ENCODE results near the gene ISYNA1. TPM values are rescaled to one million over a fixed set of nuclear protein-coding genes. Genes with fewer than 3 reads are reported as not detected.
"Not testable (repeated sequence)": the region's sequence is repeated elsewhere in the genome, so short reads cannot be mapped to it uniquely, and the experiment has no call there.

ISYNA1 gene
- total and polyA plus RNA-seq, 2 of the 13 experiments (the other 11 are each of a cell fraction or from before 2014, with no cell fraction given) = 29.6 to 48.5 TPM

GRCh38 chr19:18405754-18406153 is 32.2 kb downstream of the ISYNA1 start:
- H3K4me3 ChIP-seq (replicated peaks in 1 of 3; ENCODE audit: insufficient read depth in 1 of 3, low read depth in 2 of 3, low read length in 3 of 3); H3K4me2 ChIP-seq (ENCODE audit: low read depth, low read length); H3K79me2 ChIP-seq (ENCODE audit: insufficient read depth, low read length); BruUV-seq (replicated peaks); intact Hi-C loops (cut with micrococcal nuclease; ENCODE audit: unreplicated experiment); H4K20me1 ChIP-seq (ENCODE audit: insufficient read depth, low read length); CTCF ChIA-PET (ENCODE audit: low intra/inter-chr PET ratio, low total read pairs); H3K27ac ChIP-seq (ENCODE audit: extremely low read length, insufficient read depth, low read length); H3K9ac ChIP-seq (ENCODE audit: insufficient read depth, low read depth, low read length); H3K9me3 ChIP-seq (ENCODE audit: low read length); H3K36me3 ChIP-seq (replicated peaks in 1 of 2; ENCODE audit: control insufficient read depth in 1 of 2, insufficient read depth in 2 of 2, low read length in 2 of 2); H2AFZ ChIP-seq (ENCODE audit: low read length); DNase-seq (ENCODE audit: low spot score); FAIRE-seq; ATAC-seq; H3K27me3 ChIP-seq (ENCODE audit: control insufficient read depth in 1 of 2, insufficient read depth in 2 of 2, low read length in 2 of 2): not testable (repeated sequence)
- POLR2A ChIA-PET = interaction anchor here (1.1 kb wide), 1 partner anchor 20 kb away, joined by 4 read pairs; the partner anchor contains the start of gene GDF15
- peaks cover 52% of the 10 kb centered on the region for H3K4me1 ChIP-seq (ENCODE audit: insufficient read depth, low read length)
- WGBS (ENCODE audit: low lambda C conversion rate) = 64% methylated on average over 11 of the region's 11 CpGs
- in situ Hi-C loops (cut with HindIII; ENCODE audit: extremely low pct_ligation_motif_present, low pct_unique_long_range_greater_than_20kb) = loop anchor here (10.0 kb wide), 1 partner anchor 61 kb away; the partner anchor contains the start of gene PGPEP1
- TF ChIP-seq ZNF441 (CRISPR knock-in tag; IDR thresholded peaks at IDR 0.05; ENCODE audit: borderline replicate concordance) = peak; percentile 91

- not testable (repeated sequence) for BruUV-seq (replicated peaks); H3K27ac ChIP-seq (ENCODE audit: extremely low read length, insufficient read depth, low read length); H3K9me3 ChIP-seq (ENCODE audit: low read length); H2AFZ ChIP-seq (ENCODE audit: low read length); H3K36me3 ChIP-seq (replicated peaks in 1 of 2; ENCODE audit: control insufficient read depth in 1 of 2, insufficient read depth in 2 of 2, low read length in 2 of 2); H3K79me2 ChIP-seq (ENCODE audit: insufficient read depth, low read length); ATAC-seq; H4K20me1 ChIP-seq (ENCODE audit: insufficient read depth, low read length); DNase-seq (ENCODE audit: low spot score)
- in situ Hi-C loops (cut with HindIII; ENCODE audit: extremely low pct_ligation_motif_present, low pct_unique_long_range_greater_than_20kb) = loop anchor here (10.0 kb wide), 1 partner anchor 58 kb away; the partner anchor contains the start of gene PGPEP1
- POLR2A ChIA-PET = interaction anchor here (1.2 to 2.3 kb wide), 5 partner anchors 12 to 23 kb away, joined by 3 to 22 read pairs (median 5); partner anchors contain the start of gene GDF15
- peak; percentile 73 for FAIRE-seq
- intact Hi-C loops (cut with micrococcal nuclease; ENCODE audit: unreplicated experiment) = loop anchor here (5.0 kb wide), 1 partner anchor 55 kb away; no protein-coding TSS in a partner anchor
- CTCF ChIA-PET (ENCODE audit: low intra/inter-chr PET ratio, low total read pairs) = interaction anchor here (1.3 to 1.6 kb wide), 2 partner anchors 8 to 53 kb away, joined by 6 to 11 read pairs; no protein-coding TSS in a partner anchor
- Histone ChIP-seq H3K27me3 (ENCODE audit: control insufficient read depth in 1 of 2, insufficient read depth in 2 of 2, low read length in 2 of 2) (peaks cover 0 to 10% of the 10 kb centered on the region in 2 experiments; a peak in 4 of 5 replicates), H3K4me1 (ENCODE audit: insufficient read depth, low read length) (peaks cover 44% of the 10 kb centered on the region), H3K9ac (ENCODE audit: insufficient read depth, low read depth, low read length) (peak overlapping the region; percentile 34), H3K4me2 (ENCODE audit: low read depth, low read length) (peak overlapping the region; percentile 86), H3K4me3 (replicated peaks in 1 of 3; ENCODE audit: insufficient read depth in 1 of 3, low read depth in 2 of 3, low read length in 3 of 3) (peak overlapping the region; percentile 28 to 63 (median 35); a peak in 5 of 6 replicates)
- 4% methylated on average over 18 of the region's 18 CpGs for WGBS (ENCODE audit: low lambda C conversion rate)
- TF ChIP-seq SOX5 (CRISPR knock-in tag; IDR thresholded peaks at IDR 0.05; ENCODE audit: borderline replicate concordance) (0 out of 2 replicates have a peak, but pooled peaks have one; percentile 16), NFAT5 (CRISPR knock-in tag; IDR thresholded peaks at IDR 0.05) (0 out of 2 replicates have a peak, but pooled peaks have one; percentile 21), TEAD3 (CRISPR knock-in tag; optimal IDR thresholded peaks at IDR 0.05; ENCODE audit: borderline replicate concordance) (peak; percentile 48), SAP130 (CRISPR knock-in tag; IDR thresholded peaks at IDR 0.05; ENCODE audit: low read depth) (peak; percentile 26), TBX2 (CRISPR knock-in tag; IDR thresholded peaks at IDR 0.05; ENCODE audit: borderline replicate concordance) (peak; percentile 32; the same call in 1 of the 2 replicates), ERF (CRISPR knock-in tag; IDR thresholded peaks at IDR 0.05) (peak; percentile 17; the same call in 1 of the 2 replicates), TFE3 (CRISPR knock-in tag; IDR thresholded peaks at IDR 0.05) (peak; percentile 43; the same call in 1 of the 2 replicates), MIXL1 (CRISPR knock-in tag; IDR thresholded peaks at IDR 0.05) (0 out of 2 replicates have a peak, but pooled peaks have one; percentile 18)
Observed at GRCh38 chr19:18402455-18403248, 35.3 kb downstream of the ISYNA1 start.
